HG02759 (cell line): ENCODE results near the gene OR4Q2.
"Not testable (repeated sequence)": the region's sequence is repeated elsewhere in the genome, so short reads cannot be mapped to it uniquely, and the experiment has no call there.

Source experiments
- ATAC-seq: cut with Tn5 transposase; IDR thresholded peaks from one replicate; pipeline ENCODE4 v1.9.1; 2021; ENCODE audit warnings: mild to moderate bottlenecking, moderate library complexity; ENCODE audit not compliant: unreplicated experiment

OR4Q2 gene

DNA sequence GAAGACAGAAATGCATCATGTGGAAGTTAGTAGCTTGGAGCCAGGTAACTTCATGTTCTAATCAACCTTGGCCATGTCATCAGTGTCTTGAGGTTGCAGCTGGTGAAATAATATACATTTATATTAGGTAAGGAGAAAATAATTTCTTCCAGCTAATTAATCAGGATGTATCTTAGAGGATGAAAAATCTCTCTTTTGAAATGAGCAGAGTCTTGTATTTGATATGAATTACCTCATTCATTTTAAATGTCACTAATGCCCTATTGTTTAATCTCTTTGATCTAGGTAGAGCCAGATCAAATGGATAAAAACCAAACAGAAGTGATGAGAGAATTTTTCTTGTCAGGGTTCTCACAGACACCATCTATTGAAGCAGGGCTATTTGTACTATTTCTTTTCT lies at the start of gene OR4Q2:
Gene OR4Q2 (plus strand): TSS at position 301 of the 400 bp plus-strand sequence.
- ATAC-seq: no peak

DNA sequence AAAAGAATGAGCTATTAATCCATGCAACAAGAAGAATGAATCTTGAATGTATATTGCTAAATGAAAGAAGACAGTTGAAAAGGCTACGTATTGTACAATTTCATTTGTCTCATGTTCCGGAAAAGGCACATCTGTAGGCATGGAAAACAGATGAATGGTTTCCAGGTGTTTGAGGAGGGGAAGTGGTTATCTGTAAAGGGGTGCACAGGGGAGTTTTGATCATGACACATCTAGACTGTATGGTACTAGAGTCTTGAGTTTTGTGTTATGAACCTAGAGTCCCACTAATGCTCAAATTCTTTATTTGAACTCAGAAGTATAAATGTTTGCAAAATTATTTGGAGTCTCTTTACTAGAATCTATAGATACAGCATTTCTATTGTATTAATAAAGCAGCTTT lies 32.2 kb upstream of the OR4Q2 start:
- not testable (repeated sequence) for ATAC-seq

DNA sequence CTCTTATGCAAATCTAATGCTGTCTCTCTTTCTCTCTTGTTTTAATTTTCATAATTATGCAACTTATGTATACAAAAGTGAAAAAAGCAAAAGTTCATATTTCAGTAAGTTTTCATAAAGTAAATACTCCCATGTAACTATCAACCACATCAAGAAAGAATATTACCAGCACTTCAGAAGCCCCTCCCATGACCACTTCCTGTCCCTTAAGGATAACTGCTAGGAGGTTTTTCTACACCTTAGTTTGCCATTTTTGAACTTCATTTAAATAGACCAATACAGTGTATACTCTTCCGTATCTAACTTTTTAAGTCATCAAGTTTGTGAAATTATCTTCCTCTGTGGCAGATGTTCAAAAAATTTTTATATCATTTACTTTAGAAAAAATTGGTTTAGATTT lies 27.1 kb upstream of the OR4Q2 start:
- ATAC-seq: no peak

DNA sequence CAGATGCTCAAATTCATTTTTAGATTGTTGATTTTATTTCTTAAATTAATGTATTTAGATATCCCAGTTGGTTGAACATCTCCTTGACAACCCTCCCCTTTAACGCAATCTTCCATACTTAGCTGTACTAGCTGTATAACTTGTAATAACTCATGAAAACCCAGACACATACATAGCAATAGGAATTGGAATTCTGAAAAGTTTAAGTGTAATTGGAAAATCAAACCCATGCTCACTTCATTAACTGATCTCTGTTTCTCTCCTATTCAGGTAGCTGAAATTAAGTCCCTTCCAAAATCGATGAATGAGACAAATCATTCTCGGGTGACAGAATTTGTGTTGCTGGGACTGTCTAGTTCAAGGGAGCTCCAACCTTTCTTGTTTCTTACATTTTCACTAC lies 26.7 kb upstream of the OR4Q2 start, which contains the start of gene OR4K15:
Gene OR4K15 (plus strand): TSS at position 301 of the 400 bp plus-strand sequence. CDS start 0 bp downstream, at position 301.
- no peak for ATAC-seq

DNA sequence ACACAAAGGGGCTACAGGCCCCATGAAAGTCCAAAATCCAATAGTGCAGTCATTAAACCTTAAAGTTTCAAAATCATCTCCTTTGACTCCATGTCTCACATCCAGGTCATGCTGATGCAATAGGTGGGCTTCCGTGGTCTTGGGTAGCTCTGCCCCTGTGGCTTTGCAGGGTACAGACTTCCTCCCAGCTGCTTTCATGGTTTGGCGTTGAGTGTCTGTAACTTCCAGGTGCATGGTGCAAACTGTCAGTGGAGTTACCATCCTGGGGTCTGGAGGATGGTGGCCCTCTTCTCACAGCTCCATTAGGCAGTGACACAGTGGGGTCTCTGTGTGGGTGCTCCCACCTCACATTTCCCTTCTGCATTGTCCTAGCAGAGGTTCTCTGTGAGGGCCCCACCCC lies 8.5 kb upstream of the OR4Q2 start:
- ATAC-seq: no peak

DNA sequence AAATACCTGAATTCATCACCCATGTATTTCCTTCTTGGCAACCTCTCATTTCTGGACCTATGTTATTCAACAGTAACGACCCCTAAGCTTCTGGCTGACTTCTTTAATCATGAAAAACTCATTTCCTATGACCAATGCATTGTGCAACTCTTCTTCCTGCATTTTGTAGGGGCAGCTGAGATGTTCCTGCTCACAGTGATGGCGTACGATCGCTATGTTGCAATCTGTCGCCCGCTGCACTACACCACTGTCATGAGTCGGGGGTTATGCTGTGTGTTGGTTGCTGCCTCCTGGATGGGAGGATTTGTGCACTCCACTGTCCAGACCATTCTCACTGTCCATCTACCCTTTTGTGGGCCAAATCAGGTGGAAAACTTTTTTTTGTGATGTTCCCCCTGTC lies 356 bp downstream of the OR4Q2 start:
- no peak for ATAC-seq

DNA sequence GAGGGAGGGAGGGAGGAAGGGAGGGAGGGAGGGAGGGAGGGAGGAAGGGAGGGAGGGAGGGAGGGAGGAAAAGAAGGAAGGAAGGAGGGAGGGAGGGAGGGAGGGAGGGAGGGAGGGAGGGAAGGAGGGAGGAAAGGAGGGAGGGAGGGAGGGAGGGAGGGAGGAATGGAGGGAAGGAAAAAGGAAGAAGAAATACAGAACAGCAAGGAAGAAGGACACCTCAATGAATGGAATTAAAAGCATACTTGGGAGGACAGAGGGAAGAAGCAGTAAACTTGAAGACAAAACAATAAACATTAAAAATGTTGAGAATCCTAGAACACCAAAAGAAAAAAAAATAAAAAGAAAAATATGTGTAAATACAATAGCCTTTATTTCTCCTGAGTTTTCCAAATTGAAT lies 6.2 kb downstream of the OR4Q2 start:
- no peak for ATAC-seq

DNA sequence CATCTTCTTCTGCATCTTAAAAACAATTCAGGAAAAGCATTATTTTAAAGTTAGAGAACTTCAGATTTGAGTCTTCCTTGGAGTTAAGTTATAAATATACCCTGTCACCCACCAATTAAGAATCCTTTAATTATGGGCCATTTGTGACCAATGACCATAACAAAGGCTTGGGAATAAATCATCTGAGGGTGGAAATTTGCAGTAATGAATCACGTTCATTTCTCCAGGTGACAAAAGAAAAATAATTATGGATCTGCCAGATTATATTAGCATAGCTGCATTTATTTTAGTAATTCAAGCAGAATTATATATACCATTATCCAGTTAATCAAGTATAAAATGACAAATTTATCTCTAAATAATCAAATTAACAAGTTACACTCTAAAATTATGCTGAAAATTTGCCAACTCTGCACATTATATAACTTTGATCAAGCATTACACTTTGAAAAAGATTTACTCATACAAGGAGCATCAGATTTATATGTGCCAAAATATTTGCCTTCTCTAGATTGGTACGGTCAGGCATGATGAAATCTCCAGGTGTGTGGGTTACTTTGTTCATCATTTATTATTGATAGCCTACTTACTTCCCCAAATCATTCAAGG lies 17.4 kb downstream of the OR4Q2 start, which contains the start of gene OR4K14:
Gene OR4K14 (minus strand): TSS at position 51 of the 609 bp plus-strand sequence. CDS start 4,114 bp downstream, outside the sequence.
- no peak for ATAC-seq

DNA sequence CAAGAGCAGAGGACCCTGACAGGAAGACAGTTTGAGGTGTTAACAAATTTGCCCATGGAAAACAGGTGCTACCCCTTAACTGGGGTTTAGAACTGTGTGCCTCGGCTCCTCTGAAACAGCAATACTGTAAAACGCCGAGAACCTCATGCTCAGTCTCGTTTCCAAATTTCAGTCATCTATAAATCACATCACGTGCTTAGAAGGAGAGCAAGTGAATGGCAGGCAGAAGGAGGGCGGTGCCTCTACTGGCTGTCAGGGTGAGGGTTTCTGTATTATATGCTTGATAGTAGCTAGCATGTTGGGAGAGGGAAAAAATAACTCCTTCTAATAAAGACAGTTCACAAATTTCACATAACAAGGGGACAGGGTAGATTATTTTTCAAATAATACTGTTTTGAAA lies 29.1 kb downstream of the OR4Q2 start:
- no peak for ATAC-seq

DNA sequence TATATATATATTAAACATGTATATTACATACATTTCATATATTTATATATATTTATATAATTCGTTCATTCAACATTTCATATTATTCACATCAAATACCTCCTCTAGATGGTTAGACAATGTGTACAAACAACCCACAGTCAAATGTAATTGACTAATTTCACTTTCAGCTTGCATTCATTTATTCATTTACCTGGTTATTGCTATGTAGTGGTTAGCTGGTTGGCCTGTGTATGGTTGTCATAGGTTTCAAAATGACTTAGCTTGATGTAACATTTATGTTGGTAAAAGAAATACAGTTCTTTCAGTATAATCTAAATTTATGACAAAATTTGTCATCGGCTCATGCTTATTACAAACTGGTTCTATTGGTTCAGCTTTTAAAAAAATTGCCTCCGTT lies 33.5 kb downstream of the OR4Q2 start:
- no peak for ATAC-seq

DNA sequence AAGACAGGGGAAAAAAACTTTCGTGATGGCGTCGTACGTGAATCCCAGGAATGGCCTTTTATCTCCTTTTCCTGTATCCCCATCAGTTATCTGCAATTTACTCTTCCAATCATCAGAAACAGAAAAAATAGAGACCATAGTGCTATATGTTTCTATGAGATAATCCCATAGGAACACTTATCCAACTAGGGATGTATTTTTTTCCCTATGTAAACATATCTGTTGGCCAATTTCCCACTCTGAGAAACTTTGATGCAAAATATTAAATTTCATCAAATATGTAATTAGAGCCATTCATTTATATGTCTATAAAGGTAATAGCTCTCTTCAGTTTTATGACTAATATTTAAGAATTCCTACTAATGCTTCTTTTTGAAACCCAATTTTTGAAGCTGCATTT lies 34.0 kb downstream of the OR4Q2 start, which contains the start of gene OR4K13:
Gene OR4K13 (minus strand): TSS at position 101 of the 400 bp plus-strand sequence. CDS start 1,280 bp downstream, outside the sequence.
- ATAC-seq: no peak

DNA sequence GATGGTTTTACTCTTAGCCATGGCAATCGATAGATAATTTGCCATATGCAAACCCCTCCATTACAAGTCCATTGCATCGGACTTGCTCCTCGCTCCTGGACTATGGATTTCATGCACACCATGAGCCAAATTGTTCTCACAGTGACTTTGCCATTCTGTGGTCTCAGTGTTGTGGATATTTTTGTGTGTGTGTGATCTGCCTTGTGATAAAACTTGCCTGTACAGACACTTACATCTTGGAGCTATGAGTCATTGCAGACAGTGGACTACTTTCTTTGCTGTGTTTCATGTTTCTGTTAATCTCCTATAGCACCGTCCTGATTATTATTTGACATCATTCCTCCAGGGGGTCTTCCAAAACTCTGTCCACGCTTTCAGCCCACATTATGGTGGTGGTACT lies 42.3 kb downstream of the OR4Q2 start:
- ATAC-seq: no peak

DNA sequence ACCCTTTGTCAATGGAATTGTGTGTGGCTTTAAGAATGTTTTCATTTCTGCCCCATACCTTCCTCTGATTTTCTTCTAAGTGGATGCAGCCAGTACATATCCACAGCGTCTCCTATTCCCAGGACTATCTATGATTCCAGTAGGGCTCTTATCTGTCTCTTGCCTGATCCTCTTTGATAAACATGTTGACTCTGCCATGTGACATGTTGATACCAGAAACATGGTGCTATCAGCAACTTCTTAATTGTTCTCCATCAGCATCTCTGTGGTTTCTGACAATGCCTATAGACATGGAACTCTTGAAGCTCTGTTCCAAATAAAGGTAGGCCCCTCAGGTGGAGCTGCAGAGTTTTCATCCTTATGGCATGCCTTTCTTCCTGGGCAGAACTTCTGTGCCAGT lies 46.2 kb downstream of the OR4Q2 start:
- no peak for ATAC-seq
